GM18868 (cell line): ENCODE data around the gene PNPLA3.
A peak's percentile ranks its signal among the peaks of the same experiment; 100 is the strongest.

ENCODE experiments used
- ATAC-seq: cut with Tn5 transposase; IDR thresholded peaks from one replicate; pipeline ENCODE4 v1.9.1; 2021; ENCODE audit warnings: mild to moderate bottlenecking, moderate library complexity; ENCODE audit not compliant: unreplicated experiment

Gene PNPLA3

DNA sequence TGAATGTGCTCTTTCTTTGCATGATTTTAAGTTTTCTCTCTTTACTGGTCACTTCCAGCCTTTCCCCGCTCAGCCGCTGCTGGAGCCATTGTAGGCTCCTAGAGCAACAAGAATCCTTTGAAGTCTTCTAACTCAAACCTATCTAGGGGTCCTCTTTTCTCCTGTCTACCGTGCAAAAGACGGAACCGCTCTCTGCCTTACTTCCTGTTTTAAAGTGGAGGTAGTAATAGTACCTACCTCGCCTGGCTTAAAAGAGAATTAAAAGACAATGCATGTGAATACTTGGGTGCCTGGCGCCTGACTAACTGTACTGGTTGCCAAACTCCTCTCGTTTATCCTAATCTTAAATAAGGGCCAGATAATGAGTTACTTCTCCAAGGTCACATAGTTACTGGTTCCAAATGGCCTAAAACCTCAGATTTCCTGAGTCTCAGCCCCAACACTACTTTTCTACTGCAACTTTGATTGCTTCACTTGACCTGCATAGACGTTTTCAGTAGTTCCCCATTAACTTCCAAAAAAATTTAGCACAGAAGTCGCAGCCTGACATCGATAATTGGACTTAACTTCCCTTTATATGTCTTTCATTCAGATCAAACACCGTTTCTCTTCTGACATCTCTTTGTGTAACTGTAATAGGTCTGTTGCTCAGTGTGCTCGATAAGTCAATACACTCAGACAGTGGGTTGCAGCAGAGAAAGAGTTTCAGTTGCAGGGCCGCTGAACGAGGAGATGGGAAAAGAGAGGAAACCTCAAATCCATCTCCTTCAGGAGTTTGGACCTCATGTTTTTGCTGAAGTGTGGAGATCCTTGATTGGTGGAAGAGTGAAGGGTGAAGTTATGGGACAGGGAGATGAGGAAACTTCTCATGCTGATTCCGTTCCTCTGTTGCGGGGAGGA lies 32.5 kb downstream of the PNPLA3 start:
- peak; percentile 20 for ATAC-seq

DNA sequence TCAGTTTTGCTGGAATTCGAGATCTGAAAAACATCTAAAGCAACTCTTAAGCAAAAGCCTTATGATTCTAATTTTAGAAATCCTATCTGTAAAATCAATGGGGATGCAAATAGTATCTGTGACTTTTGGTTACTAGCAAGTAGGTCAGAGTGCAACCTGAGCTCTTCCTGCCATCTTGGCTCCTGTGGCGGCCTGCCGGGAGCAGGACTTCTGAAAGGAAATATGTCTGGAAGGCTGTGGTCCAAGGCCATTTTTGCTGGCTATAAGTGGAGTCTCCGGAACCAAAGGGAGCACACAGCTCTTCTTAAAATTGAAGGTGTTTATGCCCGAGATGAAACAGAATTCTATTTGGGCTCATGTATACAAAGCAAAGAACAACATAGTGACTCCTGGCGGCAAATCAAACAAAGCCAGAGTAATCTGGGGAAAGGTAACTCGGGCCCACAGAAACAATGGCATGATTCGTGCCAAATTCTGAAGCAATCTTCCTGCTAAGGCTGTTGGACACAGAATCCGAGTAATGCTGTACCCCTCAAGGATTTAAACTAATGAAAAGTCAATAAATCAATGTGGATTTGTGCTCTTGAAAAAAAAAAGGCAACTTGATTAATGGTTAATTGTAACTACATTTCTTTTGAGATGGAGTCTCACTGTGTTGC lies 33.3 kb downstream of the PNPLA3 start:
- no peak for ATAC-seq

DNA sequence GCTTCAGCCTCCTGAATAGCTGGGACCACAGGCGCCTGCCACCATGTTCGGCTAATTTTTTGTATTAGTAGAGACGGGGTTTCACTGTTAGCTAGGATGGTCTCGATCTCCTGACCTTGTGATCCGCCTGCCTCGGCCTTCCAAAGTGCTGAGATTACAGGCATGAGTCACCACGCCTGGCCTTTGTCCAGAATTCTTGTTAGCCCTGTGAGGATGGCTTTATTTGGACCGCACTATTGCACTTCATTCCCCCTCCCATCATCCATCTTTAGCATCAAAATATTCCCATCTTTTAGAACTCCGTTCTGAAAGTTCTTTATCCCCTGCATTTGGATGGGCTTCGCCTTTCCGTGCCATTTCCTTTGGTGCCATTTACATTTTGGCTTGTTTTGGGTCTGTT lies 34.3 kb downstream of the PNPLA3 start:
- no peak for ATAC-seq

DNA sequence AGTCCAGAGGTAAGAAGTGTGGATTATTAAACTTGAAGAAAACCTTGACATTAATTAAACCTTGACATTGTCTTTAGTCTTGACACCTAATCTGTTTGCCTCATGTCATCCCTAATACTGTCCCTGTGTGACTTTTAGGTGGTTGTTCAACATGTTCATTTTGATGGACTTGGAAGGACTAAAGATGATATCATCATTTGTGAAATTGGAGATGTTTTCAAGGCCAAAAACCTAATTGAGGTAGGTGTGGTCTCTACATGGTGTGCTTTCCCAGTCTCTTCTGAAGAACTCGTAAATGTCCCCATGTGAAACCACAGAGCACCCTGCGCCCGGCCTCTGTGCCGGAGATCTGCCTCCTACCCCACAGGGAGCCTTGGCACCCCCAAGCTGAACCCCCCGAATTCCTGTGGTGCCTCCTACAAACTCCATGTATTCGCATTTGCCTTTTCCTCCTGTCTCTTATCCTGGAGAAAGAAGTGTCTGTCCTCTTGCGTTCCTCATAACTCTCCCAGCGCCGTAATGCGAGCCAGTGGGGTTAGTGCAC lies 40.8 kb downstream of the PNPLA3 start:
- ATAC-seq = no peak

DNA sequence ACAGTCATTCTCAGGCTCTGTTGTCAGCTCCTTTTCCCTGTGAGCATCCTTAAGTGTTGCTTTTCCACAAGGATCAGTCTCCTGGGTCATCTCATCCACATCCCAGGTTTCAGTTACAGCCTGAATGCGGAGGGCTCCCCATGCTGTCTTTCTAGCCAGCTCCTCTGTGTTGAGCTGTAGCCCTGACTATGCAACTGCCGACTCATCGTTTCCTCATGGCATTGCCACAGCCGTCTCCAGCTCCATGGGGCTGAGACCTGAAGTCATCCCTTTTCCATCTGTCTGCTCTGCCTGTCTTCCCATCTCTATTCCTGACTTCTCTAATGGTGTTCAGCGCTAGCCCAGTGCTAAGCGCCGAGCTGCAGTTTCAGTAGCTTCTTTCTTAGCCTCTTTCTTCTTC lies 43.5 kb downstream of the PNPLA3 start:
- ATAC-seq = no peak

DNA sequence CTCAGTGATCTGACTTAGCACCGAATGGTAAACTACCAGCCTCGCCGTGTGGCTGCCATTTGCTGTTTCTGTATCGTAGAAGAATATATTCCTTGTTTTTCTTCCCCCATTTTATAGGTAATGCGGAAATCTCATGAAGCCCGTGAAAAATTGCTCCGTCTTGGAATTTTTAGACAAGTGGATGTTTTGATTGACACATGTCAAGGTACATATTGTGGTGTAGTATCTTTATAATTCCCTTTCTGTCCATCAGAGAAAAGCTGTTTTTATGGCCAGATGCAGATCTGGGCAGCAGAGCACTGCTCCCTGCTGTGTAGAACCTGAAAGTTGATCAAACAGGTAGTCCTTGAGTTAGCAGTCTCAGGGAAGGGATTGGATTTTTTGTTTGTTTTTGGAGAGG lies 45.0 kb downstream of the PNPLA3 start:
- no peak for ATAC-seq

DNA sequence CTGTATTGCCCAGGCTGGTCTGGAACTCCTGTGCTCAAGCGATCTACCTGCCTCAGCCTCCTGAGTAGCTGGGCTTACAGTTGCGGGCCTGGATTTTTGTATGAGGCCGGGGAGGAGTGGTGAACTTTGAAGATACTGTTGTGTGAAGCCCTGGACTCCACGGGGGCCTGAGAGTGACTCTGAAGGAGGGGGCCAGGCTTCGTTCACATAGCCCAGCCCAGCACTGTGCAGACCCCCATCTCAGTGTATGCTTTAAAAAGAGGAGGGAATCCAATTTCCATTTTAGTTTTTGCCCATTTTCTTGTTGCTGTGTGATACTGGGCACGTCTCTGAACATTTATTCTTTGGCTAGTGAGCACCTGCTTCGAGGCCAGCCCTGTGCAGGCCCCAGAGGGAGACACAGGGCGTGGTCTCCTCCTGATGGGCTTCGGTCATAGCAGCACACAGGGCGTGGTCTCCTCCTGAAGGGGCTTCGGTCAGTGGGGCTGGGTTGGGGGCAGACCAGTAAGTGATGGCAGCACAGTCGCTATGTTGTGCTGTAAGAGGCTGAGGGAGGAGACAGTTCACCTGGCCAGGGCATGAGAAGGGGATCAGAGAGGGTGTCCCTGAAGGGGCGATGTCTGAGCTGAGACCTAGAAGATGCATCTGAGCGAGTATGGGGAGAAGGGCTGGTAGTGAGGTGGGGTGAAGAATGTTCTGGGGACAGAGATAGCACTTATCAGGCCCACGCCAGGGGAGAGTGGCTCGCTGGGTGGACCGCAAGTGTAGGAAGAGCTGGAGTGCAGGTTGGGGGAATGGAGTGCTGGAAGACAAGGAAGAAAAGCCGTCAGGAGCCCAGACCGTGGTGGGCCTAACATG lies 45.6 kb downstream of the PNPLA3 start:
- no peak for ATAC-seq

DNA sequence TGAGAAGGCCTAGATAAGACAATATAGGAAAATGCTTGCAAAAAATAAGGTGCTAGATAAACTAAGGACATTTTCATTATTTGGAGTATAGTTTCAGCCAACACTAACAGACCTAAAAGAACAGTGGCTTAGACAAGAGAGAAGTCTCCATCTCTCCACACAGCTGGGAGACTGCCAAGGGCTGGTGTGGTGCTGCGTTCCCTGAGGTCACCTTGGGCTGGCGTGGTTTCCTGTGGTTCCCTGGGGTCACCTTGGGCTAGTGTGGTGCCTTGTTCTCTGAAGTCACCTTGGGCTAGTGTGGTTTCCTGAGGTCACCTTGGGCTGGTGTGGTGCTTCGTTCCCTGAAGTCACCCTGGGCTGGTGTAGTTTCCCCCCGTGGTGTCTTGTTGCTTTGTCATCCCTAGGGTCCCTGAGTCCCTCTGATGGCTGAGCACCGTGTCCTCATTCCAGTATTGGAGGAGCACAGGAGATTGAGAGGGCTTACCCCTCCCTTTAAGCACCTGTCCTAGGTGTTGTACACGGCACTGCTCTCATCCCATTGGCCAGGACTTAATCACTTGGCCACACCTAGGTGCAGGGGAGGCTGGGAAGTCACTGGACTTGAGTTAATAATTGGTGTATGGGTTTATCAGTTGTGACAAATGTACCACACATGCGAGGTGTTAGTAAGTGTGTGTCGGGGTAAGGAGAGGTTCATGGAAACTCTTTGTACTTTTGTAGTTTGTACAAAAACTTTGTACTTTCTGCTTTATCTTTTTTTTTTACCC lies 46.6 kb downstream of the PNPLA3 start:
- no peak for ATAC-seq

DNA sequence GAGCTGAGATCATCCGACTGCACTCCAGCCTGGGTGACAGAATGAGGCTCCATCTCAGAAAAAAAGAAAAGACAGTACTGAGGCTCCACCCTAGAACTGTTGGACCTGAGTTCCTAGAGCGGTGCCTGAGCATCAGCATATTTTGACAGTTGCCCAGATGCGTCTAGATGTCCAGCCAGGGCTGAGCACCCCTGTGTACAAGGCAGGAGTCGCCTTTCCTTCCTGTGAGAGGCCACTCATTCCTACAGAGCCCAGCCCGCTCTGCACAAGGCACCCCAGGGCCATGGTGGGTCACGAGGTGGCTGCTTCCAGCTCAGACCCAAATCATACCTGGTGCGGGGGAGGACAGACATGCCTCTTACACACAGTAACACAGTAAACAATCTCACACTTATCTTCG lies 47.5 kb downstream of the PNPLA3 start:
- no peak for ATAC-seq

DNA sequence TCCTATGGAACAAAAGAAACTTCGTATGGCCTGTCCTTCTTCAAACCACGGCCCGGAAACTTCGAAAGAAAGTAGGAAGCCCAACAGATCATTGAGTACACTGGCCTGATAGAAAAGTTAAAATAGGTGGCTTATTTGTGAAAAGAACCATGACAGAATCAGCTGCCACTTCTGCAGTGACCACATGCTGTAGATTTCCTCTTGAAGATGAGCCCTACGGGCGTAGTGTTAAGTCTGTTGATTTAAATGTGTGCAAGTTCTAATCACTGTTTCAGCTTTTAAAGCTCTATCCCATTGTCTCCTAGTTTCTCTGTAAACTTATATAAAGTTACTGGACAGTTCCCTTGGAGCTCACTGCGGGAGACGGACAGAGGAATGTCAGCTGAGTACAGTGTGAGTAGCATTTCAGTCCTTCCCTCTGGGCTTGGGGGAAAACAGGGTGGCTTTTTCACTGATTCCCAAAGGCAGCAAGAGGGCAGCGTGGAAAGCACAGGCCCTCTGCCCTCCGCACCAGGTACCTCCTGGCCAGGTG lies 49.4 kb downstream of the PNPLA3 start:
- ATAC-seq = no peak

DNA sequence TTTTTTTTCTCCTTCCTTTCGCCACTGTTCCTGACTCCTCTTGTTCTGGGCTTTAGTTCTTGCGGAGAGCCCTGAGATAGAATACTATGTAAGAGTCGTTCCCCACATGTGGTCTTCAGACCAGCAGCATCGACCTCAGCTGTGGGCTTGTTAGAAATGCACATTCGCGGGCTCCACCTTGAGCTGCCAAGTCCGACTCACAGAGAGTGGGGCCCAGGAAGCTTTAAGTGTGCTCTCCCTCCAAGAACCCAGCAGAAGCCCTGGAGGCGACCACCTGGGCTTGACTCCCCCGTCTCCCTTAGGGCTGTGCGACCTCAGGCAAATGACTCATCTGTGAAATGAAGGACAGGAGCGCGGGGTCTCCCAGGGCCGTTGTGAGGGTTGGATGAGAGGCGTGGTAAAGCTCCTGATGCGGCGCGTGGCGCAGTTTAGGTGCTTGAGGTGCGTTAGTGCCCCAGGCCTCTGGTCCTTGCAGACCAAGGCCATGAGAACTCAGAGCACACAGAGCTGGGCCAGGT lies 50.5 kb downstream of the PNPLA3 start:
- ATAC-seq = no peak

DNA sequence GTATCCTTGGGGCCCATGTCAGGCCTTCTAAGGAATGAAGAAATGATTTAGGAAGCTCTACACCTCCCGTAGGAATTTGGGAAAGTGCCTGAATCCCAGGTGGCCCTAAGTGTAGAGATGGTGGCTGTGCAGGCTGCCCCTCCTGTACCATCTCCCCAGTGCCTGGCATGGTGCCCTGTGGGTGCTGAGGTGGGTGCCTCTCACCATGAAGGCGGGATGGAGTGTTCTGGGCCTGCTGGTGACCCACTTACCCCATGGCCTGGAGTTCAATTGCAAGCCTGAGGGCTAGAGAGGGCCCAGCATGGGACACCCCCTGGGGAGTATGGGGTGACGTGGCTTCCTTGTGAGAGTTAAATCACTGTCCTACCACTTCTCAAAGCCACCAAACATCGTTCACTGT lies 51.4 kb downstream of the PNPLA3 start:
- ATAC-seq = no peak

DNA sequence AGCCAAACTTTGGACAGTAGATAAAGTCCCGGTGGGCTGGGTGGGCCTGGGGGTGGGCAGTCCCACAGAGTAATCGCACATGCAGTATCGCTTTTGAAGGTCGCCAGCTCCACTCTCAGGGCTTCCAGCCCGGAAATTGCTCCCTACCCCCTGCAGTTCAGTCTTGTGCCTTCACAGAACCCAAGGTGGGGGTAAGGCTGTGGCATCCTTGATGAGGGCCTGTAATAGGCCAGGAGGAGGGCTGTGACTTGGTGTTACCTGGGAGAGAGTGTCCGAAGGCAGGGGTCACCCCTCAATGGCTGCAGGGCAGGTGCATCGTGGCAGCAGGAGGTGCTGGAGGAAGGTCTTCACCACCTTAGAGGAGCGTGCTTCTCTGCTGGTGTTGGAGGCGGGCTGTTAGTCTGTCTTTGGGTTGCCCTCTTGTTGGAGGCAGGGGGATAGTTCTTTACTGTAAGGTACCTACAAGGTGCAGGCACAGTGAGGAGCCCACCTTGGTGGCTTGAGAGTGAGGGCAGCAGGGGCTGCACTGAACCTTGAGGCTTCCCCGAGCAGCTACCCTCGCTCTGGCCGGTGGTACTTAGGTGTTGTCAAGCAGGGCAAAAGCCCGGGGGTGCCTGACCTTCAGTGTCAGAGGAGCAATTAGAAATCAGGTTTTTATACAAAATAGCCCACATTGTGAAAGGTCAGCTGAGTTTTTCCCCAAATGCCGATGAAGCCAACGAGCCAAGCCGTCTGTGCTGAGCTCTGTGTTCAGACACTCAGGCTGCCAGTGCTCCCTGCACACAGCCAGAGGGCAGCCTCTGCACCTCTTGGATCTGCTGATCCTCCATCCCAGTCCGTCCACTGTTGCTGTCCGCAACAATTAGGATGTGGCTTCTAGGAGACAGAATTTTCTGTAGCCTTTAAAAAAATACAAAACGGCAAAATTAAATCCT lies 53.5 kb downstream of the PNPLA3 start:
- no peak for ATAC-seq

DNA sequence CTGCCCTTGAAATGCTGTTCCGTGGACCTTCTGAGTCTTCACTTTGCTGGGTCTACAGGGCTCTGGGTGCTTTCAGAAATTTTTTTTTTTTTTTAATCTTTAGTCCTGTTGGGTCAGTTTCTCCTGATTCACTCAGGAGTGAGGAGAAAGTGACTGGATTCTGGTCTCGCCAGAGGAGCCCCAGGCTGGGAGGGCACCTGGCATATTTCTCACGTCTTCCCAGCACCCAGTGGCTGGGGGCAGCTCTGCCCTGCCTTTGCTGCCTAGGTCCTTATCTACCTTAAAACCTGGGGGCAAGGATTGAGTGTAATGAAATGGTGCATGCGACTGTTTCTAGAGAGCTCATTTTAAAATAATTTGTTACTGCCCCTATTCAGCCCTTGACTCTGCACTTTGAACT lies 55.0 kb downstream of the PNPLA3 start:
- no peak for ATAC-seq

DNA sequence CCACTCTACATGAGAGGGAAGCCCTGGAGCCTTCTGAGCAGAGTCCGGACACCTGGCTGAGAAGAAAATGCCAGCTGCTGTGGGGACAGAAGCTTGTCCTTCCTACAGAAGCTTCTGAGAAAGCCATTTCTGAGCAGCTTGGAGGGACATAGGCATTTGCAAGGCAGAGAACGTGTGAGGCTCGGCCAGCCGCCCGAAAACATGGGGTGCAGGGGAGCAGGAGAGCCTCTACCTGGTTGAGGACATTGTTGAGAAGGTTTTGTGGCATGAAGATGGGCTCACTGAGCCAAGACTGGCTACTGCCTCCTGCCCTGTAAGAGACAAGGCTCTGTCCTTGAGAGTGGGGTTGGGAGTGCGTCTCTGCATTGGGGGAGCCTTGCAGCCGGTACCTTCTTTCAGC lies 57.0 kb downstream of the PNPLA3 start:
- no peak for ATAC-seq

DNA sequence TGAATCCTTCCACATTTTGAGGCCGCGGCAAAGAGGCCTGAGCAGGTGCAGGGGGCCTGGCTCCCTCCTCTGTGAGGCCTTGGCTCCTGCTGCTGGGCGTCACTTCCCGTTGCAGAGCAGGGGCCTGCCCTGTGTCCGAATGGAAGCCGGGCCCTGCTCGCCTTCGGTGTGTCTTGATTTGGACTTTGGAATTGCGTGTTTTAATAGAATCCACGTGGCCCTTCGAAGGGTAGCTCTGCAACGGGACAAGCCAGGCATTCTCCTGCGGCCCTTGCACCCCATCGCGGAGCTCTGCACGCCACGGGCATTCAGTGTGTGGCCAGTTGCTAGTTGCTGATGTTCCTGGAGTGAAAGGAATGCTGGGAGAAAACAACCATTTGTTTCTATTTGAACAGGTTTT lies 57.4 kb downstream of the PNPLA3 start:
- ATAC-seq = no peak

DNA sequence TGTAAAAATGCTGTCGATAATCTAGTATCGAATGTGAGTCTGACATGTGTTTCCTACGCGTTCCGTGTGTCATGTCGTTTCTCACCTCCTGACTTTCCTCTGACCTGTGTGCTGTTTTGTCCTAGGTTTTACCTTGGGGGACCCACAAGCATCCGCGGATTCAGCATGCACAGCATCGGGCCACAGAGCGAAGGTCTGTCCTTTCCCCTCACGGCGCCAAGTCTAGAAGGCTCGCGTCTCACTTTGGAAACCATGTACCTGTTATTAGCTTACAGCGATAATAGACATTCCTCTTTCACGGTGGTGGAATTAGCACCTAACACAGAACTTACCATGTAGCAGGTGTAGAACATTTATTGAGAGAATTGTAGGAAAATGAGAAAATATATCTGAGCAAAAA lies 60.2 kb downstream of the PNPLA3 start:
- no peak for ATAC-seq

DNA sequence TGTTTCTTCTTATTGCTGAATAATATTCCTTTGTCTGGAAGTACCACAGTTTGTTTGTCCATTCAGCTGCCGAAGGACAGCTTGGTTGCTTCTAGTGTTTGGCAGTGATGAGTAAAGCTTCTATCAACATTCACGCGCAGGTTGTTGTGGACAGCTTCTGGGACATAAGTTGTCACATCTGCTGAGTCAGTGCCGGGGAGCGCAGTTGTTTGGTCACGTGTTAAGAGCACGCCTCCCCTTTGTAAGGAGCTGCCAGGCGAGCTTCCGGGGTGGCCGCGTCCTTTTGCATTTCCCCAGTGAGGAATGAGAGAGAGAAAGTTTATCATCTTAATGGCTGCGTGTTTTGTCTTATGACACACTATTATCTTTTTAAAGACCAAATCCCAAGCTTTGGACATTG lies 61.9 kb downstream of the PNPLA3 start:
- ATAC-seq = no peak
